ENCODE measurements around the gene KDM4F. TPM values are rescaled to one million over a fixed set of nuclear protein-coding genes. Genes with fewer than 3 reads are reported as not detected.

KDM4F gene
- total RNA-seq, 1 donor from 2014 or later = not detected

DNA sequence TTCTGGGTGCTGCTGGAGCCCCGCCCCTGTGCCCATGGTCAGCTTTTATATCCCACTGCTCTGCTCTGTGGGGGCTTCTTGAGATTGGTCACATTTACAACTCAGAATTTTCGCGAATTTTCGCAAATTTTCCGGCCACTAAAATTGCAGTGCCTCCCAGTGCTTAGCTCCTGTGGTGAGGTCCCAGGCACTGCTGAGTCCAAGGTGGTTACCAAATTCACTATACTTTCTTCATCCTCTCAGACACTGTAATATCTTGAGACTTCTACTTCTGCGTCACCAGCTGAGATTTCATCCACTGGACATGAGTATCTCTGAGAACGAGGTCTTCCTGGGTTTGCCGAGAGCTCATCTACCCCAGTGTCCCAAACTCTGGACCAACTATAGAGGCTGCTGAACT is 8.7 kb downstream of the KDM4F start:
- intact Hi-C loops (cut with DNase I) = no loop called here
- DNase-seq (ENCODE audit: low spot score) (no peak), ATAC-seq (no peak)

DNA sequence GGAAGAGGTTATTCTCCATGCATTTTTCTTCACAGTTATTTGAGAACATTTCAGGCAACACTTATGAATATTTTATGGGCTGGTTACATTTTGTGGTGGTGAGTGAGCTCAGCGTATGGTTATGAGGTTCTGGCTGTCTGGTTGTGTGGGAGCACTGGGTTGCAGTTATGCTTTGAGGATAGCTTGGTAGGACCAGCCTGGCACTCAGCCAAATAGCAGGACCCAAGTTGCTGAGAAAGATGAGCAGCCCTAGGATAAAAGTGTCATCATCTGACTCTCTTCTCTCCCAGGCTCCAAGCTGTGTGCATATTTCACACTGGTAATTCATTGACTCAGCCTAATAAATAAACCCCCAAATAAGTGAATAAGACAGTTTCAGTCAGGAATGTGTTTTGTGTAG is 9.4 kb downstream of the KDM4F start:
- DNase-seq (ENCODE audit: low spot score) = no peak
- intact Hi-C loops (cut with DNase I) = no loop called here
- no peak for ATAC-seq

DNA sequence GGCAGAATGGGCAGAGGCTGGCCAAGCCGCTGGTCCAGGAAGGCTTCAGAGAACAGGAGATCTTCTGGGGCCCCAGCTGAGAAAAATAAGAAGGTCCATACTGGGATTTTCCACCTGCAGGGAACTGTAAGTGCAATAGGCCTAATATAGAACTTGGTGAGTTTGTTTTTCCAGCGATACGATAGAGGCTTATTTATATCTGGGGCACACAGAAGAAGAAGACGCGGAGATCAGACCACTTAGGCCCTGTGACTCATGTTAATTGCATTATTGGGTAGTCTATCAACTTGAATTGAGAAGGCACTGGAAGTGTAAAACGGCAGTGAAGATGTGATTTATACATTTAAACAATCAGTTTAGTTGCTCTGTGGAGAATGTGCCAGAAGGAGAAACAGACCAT is 9.8 kb downstream of the KDM4F start:
- no peak for DNase-seq (ENCODE audit: low spot score)
- intact Hi-C loops (cut with DNase I) = no loop called here
- no peak for ATAC-seq

DNA sequence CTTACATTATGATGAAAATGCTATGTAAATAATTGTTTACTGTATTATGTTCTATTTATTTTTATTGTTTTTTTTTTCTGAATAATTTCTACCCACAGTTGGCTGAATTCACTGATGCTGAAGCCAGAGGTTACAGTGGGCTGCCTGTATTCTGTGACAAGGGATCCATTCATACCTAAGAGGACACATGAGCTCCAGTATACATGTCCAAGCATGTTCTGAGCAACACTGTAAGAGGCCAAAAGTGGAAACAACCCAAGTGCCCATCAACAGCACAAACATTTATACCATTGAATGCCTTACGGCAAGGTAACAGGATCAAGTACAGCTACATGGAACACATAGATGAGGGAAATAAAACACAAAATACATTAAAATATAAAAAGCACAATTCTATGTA is 16.1 kb downstream of the KDM4F start:
- no peak for ATAC-seq
- intact Hi-C loops (cut with DNase I) = loop anchor here (5.0 kb wide), 1 partner anchor 93 kb away; the partner anchor contains the start of genes CWC15 and KDM4D
- DNase-seq (ENCODE audit: low spot score) = no peak

DNA sequence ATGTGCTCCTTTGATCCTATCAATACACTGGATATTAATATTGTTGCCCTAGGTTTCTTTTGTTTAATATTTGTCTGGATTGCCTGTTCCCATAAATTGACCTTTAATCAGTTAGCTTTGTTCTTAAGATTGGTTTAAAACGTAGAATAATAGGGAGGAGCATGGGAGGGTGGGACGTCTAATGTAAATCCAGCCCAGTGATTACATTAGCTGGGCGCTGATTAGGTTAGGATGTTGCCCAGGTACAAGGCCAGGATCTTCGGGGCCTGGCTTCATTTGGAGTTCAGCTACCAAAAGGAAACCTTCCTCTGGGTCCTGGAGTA is 17.5 kb downstream of the KDM4F start, which contains the start of gene SRSF8:
Gene SRSF8 (plus strand): TSS at position 204 of the 323 bp plus-strand sequence. CDS start 308 bp downstream, outside the sequence.
- intact Hi-C loops (cut with DNase I) = loop anchor here (5.0 kb wide), 1 partner anchor 94 kb away; the partner anchor contains the start of genes CWC15 and KDM4D
- DNase-seq (ENCODE audit: low spot score) (no peak), ATAC-seq (no peak)

DNA sequence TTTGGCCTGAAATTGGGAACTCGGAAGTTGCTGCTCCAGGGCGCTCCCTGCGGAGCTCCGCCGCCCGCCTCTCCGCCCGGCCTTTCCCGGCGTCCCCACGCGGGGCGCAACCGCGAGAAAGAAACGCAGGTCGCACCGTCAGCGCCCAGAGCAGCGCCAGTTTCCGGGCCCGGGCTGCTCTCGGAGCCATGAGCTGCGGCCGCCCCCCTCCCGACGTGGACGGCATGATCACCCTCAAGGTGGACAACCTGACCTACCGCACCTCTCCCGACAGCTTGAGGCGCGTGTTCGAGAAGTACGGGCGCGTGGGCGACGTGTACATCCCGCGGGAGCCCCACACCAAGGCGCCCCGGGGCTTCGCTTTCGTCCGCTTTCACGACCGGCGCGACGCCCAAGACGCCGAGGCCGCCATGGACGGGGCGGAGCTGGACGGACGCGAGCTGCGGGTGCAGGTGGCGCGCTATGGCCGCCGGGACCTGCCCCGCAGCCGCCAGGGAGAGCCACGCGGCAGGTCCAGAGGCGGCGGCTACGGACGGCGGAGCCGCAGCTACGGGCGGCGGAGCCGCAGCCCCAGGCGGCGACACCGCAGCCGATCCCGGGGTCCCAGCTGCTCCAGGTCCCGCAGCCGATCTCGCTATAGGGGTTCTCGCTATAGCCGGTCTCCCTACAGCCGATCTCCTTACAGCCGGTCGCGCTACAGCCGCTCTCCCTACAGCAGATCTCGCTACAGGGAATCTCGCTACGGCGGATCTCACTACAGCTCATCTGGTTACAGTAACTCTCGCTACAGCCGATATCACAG is 18.0 kb downstream of the KDM4F start:
- DNase-seq (ENCODE audit: low spot score) (peak; percentile 91), ATAC-seq (peak; percentile 88)
- intact Hi-C loops (cut with DNase I) = loop anchor here (5.0 kb wide), 1 partner anchor 95 kb away; the partner anchor contains the start of genes CWC15 and KDM4D

DNA sequence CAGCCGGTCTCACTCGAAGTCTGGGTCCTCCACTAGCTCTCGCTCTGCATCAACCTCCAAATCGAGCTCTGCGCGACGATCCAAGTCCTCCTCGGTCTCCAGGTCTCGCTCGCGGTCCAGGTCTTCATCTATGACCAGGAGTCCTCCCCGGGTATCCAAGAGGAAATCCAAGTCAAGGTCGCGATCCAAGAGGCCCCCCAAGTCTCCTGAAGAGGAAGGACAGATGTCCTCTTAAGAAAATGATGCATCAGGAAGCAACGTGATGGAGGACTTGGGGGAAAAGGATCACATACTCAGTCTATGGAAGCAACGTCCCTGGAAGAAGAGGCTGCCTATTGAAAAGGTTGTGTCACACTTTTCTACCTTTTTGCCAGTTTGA is 18.6 kb downstream of the KDM4F start:
- intact Hi-C loops (cut with DNase I) = loop anchor here (5.0 kb wide), 1 partner anchor 96 kb away; the partner anchor contains the start of genes CWC15 and KDM4D
- ATAC-seq (peak; percentile 5), DNase-seq (ENCODE audit: low spot score) (peak; percentile 68)

DNA sequence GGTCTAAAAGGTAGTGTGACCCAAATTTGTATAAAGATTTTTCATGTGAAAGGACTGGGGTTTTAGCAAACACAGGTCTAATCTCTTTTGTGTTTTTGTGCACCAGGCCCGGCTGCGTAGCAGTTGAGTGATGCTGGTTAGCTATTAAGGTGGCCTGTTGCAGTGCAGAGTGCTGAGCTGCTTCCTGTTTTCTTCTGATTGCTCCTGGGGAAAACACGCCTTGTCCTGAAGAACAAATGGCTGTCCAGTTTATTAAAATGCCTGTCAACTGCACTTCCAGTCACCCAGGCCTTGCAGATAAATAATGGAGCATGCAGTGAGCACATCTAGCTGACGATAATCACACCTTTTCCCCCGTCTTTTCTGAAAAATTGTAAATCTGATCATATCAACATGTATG is 19.3 kb downstream of the KDM4F start:
- intact Hi-C loops (cut with DNase I) = loop anchor here (5.0 kb wide), 1 partner anchor 96 kb away; the partner anchor contains the start of genes CWC15 and KDM4D

DNA sequence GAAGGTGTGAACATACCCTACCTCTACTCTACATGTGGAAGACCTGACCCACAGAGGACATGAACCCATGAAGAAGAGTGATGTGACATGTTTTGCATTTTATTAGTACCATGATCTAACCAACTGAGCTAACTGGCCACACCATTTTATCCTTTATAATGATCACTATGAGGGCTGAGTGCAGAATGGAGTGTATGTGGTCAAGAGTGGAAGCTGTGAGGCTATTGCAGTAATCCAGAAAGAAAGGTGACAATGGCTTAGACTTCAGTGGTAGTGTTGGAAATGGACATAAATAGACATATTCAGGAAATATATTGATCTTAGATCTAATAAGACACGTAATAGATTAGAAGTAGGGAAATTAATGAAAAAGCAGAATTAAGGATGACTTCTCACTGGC is 21.2 kb downstream of the KDM4F start:
- intact Hi-C loops (cut with DNase I) = loop anchor here (5.0 kb wide), 1 partner anchor 72 kb away; no protein-coding TSS in a partner anchor
- ATAC-seq (no peak), DNase-seq (ENCODE audit: low spot score) (no peak)

More for the DNA sequence above, 19.3 kb downstream of the KDM4F start:
- DNase-seq (ENCODE audit: low spot score) = peak; percentile 79
- ATAC-seq = peak; percentile 96

DNA sequence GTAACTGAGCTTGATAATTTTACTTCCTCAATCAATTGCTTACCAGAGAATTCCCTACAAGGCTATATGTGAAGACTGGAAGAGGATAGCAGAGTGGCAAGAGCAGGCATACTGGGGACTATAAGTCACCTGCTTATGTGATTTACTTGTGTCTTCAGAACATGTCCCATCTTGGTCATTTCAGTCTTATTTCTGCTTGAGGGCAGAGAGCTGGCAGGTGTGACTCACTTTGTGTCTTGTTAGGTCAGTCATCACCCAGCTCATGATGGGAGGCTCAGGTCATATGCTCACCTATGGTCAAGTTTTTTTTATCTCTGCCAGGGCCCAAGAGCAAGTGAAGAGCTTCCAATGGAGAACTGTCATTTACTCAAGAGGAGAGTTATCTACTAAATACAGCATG is 23.7 kb downstream of the KDM4F start:
- no peak for DNase-seq (ENCODE audit: low spot score)
- no peak for ATAC-seq
- intact Hi-C loops (cut with DNase I) = loop anchor here (5.0 kb wide), 1 partner anchor 69 kb away; no protein-coding TSS in a partner anchor

DNA sequence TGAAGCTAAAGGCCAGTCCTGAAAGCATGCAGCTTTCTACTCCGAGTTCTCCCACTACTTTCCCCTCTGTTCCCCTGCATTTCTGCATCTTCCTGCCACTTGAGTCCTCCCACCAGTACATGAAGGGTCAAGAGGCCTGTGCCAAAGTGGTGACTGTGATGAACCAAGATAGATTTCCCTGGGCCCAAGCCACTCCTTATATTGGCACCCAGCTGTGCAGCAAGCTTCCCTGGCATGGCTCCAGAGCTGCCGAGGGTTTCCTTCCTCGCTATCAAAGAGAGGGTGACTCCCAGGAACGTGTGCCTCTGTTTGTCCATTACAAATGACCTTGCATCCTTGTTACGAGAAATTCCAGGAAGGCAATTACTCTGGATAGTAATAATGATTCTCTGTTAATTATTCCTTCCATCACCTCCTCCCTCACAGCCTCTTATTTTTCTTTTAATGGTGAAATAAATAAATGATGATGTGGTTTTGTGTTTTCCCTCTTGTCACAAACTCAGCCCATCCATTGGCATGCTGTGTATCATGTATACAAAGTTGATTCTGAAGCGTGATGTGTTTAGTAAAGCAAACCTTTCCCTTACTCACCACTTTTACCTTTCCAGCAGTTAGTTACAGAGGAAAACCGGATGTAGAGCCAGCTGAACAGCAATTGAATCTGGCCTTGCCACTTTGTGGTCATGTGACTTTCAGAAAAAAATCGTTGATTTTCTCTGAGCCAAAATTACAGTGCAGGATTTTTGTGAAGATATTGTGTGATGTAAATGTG is 25.8 kb downstream of the KDM4F start:
- intact Hi-C loops (cut with DNase I) = loop anchor here (5.0 kb wide), 1 partner anchor 67 kb away; no protein-coding TSS in a partner anchor
- DNase-seq (ENCODE audit: low spot score) = no peak
- no peak for ATAC-seq

DNA sequence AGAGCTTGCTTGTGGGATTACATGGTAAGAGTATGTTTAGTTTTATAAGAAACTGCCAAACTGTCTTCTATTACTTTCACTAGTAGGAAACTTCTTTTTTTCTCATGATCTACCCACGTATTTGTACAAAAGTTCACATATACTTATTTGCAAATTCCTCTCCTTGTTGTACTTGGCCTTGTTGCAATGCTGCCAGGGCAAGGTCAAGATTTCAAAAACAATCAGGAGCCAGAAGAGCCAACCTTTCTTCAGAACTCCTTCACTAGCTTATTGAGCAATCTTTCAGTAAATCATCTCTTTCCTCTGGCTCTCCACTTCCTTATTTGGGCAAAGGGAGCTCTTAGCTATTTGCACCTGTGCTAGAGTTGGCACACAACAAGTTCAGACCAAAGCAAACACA is 27.2 kb downstream of the KDM4F start:
- DNase-seq (ENCODE audit: low spot score) (peak; percentile 66), ATAC-seq (peak; percentile 90)
- intact Hi-C loops (cut with DNase I) = no loop called here

DNA sequence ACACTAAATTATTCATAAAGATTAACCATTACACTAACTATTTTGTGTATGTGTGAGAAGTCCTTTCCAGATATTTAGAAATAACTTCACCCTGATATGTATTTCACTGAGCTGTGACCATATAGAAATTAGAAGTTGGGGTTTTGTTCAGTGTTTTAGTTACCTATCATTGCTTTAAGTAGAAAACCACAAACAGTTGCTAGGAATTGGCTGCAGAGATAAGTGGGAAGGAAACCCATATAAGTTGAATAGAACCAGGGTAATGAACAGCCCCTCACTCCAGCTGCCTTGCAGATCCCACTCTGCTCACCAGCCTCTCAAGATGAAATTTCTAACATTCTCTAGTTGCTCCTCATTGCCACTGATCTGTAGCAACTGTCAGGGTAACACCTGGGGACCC is 27.8 kb downstream of the KDM4F start:
- no peak for ATAC-seq
- no peak for DNase-seq (ENCODE audit: low spot score)
- intact Hi-C loops (cut with DNase I) = no loop called here

DNA sequence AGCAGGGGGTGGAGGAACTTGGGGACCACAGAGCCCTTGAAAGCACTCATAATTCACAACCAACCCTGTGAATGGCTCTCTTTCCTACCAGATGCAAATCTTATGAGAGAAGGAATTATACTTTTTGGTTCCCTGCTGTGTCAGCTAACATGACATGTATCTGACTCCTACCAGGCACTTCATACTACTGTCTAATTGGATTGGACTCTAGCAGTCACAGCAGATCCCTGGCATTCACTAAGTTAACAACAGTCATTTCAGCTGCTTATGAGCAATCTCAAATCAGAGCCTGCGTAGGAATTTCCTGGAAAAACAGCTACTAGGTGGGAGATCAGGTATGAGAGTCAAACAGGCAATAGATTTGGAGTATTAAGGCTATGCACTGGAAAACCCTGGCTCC is 29.3 kb downstream of the KDM4F start:
- DNase-seq (ENCODE audit: low spot score) = no peak
- no peak for ATAC-seq
- intact Hi-C loops (cut with DNase I) = no loop called here

DNA sequence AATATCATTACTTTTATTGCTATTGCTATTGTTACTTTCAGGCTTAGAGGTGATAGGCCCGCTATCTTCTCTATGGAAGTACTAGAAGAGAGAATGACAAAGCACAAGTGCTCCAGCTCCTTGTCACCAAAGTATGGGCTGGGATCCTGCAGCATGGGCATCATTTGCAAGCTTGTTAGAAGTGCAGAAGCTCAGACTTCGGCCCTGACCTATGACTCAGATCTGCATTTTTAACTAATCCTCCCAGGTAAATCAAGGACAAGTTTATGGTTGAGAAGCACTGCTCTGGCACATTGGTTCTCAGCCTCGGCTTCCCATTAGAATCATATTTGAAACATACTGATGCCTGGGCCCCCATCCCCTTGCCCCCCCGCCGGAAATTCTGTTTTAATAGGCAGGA is 31.8 kb downstream of the KDM4F start:
- DNase-seq (ENCODE audit: low spot score) (no peak), ATAC-seq (no peak)
- intact Hi-C loops (cut with DNase I) = no loop called here

DNA sequence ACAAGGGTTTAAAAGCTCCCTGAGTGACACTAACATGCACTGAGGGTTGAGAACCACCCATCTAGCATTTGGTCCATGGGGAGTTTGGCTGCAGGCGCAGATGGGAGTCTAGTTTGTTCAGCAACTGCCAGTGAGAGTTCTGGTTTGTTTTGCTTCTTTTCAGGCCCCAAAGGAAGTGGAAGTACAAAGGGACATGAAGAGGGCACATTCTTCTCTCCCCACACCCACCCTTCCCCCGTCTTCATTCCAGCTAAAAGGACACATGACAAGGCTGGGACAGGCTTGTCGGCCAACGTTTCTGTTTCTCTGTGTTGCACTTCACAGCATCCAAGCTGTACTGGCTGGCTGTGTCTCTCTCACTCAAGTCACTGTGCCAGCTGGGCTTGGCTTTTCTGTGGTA is 32.2 kb downstream of the KDM4F start:
- intact Hi-C loops (cut with DNase I) = no loop called here
- ATAC-seq (peak; percentile 95), DNase-seq (ENCODE audit: low spot score) (peak; percentile 69)

DNA sequence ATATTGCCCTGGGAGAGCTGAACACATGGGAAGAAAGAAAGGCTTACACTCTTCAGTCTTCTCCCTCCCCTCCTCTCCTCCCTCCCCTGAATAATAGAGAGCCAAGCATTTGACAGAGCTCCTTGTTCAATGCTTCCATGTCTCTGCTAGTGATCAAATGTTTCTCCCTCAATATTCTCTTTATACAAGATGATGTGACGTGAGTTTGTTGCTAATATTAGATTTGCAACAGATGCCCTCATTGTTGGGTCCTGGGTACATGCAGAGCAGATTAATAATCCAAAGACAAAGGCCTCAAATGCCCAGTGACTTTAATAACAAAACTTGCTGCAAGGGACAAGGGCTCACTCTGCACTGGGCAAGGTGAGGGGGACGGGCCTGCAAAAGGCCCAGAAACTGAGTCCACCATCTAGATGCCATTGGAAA is 33.4 kb downstream of the KDM4F start:
- intact Hi-C loops (cut with DNase I) = no loop called here

DNA sequence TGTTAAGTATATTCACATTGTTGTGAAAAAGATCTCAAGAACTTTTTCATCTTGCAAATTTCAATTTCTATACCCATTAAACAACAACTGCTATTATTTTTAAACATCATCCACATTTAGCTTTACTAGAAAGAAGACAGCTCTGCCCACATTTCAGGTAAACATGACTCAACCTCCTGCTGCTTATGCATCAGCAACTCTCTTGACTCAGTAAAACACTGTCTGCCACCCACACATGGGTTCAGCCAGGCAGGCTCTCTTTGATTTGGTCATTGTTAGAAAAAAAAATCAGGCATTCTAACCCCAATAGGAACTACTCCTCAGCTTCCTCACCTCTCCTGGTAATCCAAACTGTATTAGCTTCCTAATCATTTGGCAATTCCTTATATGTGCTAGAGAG is 35.3 kb downstream of the KDM4F start:
- DNase-seq (ENCODE audit: low spot score) (no peak), ATAC-seq (no peak)
- intact Hi-C loops (cut with DNase I) = no loop called here

More for the DNA sequence above, 33.4 kb downstream of the KDM4F start:
- ATAC-seq (peak; percentile 63), DNase-seq (ENCODE audit: low spot score) (no peak)

DNA sequence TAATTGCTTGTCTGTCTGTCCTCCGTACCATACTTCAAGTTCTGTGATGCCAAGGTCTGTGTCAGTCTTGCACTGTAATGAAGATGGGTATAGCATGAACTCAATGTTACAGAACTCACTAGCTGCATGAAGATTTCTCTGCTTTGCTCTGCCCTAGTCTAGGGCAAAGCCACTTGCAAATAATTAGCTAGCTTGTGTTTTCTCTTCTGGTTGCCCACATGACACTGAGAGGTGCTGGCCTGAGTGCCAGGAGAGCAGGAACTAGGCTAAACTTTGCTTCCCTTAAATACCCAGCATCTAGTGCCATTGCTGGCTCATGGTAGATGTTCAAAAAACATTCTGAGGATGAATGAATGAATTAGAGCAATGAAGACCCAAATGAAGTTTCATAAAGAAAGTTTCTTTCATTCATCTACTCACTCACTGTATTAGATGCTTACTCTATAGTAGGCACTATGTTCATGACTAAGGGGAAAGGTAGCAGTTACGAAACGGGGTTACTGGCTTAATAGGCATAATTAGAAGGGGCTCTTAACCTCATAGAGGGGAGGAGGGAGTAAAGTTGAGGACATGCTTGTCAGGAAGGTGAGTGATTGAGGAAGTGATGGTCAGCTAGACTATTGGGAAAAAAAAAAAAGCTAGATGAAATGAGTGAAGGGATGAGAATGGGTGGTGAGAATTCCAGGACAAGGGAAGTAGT is 36.0 kb downstream of the KDM4F start:
- DNase-seq (ENCODE audit: low spot score) (no peak), ATAC-seq (no peak)
- intact Hi-C loops (cut with DNase I) = no loop called here
